SK-N-SH treated with all-trans-retinoic acid at 6 μM for 48 hours (cell line): ENCODE results near the gene ATP8A2.

Source experiments
- ATAC-seq: fragments of 200-7000 bp; cut with Tn5 transposase; 3 replicates; pipeline ENCODE4 v1.9.1; 2020; ENCODE audit warnings: mild to moderate bottlenecking, moderate library complexity
- ARNTL ChIP-seq: fragments of 450-650 bp; formaldehyde crosslinking; IDR thresholded peaks from 2 replicates; pipeline ENCODE4 v1.5.0; 2020; ENCODE audit warnings: low read depth, mild to moderate bottlenecking, moderate library complexity, borderline replicate concordance
- BACH2 ChIP-seq: fragments of 250-450 bp; sonication (Bioruptor Pico); IDR thresholded peaks from 2 replicates; pipeline ENCODE4 v1.9.0; 2021; ENCODE audit warnings: mild to moderate bottlenecking, borderline replicate concordance
- CSDC2 ChIP-seq: fragments of 250-450 bp; sonication (Bioruptor Pico); IDR thresholded peaks from 2 replicates; pipeline ENCODE4 v1.5.0; 2020; ENCODE audit warnings: mild to moderate bottlenecking, moderate library complexity
- ESRRG ChIP-seq: fragments of 250-450 bp; sonication (Bioruptor Pico); IDR thresholded peaks from 2 replicates; pipeline ENCODE4 v1.6.1; 2021; ENCODE audit warnings: mild to moderate bottlenecking
- GLIS3 ChIP-seq: fragments of 250-450 bp; sonication (Bioruptor Pico); IDR thresholded peaks from 2 replicates; pipeline ENCODE4 v1.5.0; 2020; ENCODE audit warnings: mild to moderate bottlenecking, moderate library complexity
- ISL1 ChIP-seq: fragments of 250-450 bp; sonication (Bioruptor Pico); IDR thresholded peaks from 2 replicates; pipeline ENCODE4 v2.1.2; 2022; ENCODE audit warnings: mild to moderate bottlenecking, moderate library complexity
- OSR1 ChIP-seq: fragments of 250-450 bp; sonication (Bioruptor Pico); IDR thresholded peaks from 2 replicates; pipeline ENCODE4 v1.8.0; 2022; ENCODE audit warnings: moderate library complexity, mild to moderate bottlenecking, inconsistent platforms
- RARB ChIP-seq: fragments of 250-450 bp; sonication (Bioruptor Pico); IDR thresholded peaks from 2 replicates; pipeline ENCODE4 v1.8.0; 2021; ENCODE audit warnings: mild to moderate bottlenecking, moderate library complexity
- SNAI2 ChIP-seq: fragments of 250-450 bp; sonication (Bioruptor Pico); IDR thresholded peaks from 2 replicates; pipeline ENCODE4 v1.5.0; 2020; ENCODE audit warnings: mild to moderate bottlenecking, moderate library complexity
- TCF4 ChIP-seq: fragments of 250-450 bp; sonication (Bioruptor Pico); IDR thresholded peaks from 2 replicates; pipeline ENCODE4 v1.8.0; 2021; ENCODE audit warnings: mild to moderate bottlenecking, moderate library complexity, borderline replicate concordance
- TOX ChIP-seq: fragments of 250-450 bp; sonication (Bioruptor Pico); IDR thresholded peaks from 2 replicates; pipeline ENCODE4 v1.8.0; 2021; ENCODE audit warnings: mild to moderate bottlenecking, moderate library complexity, borderline replicate concordance
- ZFP3 ChIP-seq: fragments of 250-450 bp; sonication (Bioruptor Pico); IDR thresholded peaks from 2 replicates; pipeline ENCODE4 v1.5.0; 2020; ENCODE audit warnings: mild to moderate bottlenecking, moderate library complexity
- ZFP30 ChIP-seq: fragments of 450-650 bp; formaldehyde crosslinking; IDR thresholded peaks from 2 replicates; pipeline ENCODE4 v1.5.0; 2022; ENCODE audit warnings: mild to moderate bottlenecking, moderate library complexity
- ZNF565 ChIP-seq: fragments of 450-650 bp; formaldehyde crosslinking; conservative IDR thresholded peaks from 2 replicates; pipeline ENCODE4 v1.5.0; 2020; ENCODE audit warnings: low read depth, mild to moderate bottlenecking, moderate library complexity
- ZNF70 ChIP-seq: fragments of 450-650 bp; formaldehyde crosslinking; IDR thresholded peaks from 2 replicates; pipeline ENCODE4 v1.5.0; 2020; ENCODE audit warnings: mild to moderate bottlenecking, moderate library complexity
- TF ChIP-seq, protein P1 (sequence below): fragments of 250-450 bp; sonication (Bioruptor Pico); IDR thresholded peaks from 2 replicates; pipeline ENCODE4 v1.8.0; 2020; ENCODE audit warnings: mild to moderate bottlenecking, moderate library complexity, borderline replicate concordance
- TF ChIP-seq, protein P2 (sequence below): fragments of 250-450 bp; sonication (Bioruptor Pico); IDR thresholded peaks from 2 replicates; pipeline ENCODE4 v1.5.1; 2020; ENCODE audit warnings: low read depth, mild to moderate bottlenecking, moderate library complexity
- TF ChIP-seq, protein P3 (sequence below): fragments of 250-450 bp; sonication (Bioruptor Pico); IDR thresholded peaks from 2 replicates; pipeline ENCODE4 v1.5.0; 2020; ENCODE audit warnings: mild to moderate bottlenecking, moderate library complexity
- TF ChIP-seq, protein P4 (sequence below): fragments of 250-450 bp; sonication (Bioruptor Pico); IDR thresholded peaks from 2 replicates; pipeline ENCODE4 v1.8.0; 2021; ENCODE audit warnings: low read depth, mild to moderate bottlenecking, moderate library complexity, borderline replicate concordance

The ATP8A2 gene

DNA sequence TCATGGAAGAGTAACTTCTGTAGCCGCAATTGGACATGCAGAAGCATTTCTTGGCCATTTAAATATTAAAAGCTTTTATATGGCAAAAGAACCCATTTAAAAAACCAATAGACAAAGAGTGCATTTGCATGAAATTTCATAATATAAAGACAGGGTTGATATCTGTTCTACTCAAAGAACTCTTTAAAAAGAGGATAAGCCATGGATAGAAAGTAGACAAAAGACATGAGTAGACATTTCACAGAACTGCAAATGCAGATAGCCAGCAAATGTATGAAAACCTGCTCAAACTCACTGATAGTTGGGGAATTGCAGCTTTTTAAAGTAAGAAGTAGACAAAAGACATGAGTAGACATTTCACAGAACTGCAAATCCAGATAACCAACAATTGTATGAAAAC is 462.0 kb downstream of the ATP8A2 start:
- no peak for TF ChIP-seq RARB
- TF ChIP-seq ISL1 (CRISPR knock-in tag), result no peak
- TF ChIP-seq, protein P1, sequence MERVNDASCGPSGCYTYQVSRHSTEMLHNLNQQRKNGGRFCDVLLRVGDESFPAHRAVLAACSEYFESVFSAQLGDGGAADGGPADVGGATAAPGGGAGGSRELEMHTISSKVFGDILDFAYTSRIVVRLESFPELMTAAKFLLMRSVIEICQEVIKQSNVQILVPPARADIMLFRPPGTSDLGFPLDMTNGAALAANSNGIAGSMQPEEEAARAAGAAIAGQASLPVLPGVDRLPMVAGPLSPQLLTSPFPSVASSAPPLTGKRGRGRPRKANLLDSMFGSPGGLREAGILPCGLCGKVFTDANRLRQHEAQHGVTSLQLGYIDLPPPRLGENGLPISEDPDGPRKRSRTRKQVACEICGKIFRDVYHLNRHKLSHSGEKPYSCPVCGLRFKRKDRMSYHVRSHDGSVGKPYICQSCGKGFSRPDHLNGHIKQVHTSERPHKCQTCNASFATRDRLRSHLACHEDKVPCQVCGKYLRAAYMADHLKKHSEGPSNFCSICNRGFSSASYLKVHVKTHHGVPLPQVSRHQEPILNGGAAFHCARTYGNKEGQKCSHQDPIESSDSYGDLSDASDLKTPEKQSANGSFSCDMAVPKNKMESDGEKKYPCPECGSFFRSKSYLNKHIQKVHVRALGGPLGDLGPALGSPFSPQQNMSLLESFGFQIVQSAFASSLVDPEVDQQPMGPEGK (CRISPR knock-in tag), result no peak
- TF ChIP-seq ZFP3 (CRISPR knock-in tag), result no peak
- ATAC-seq, result no peak

- no peak for TF ChIP-seq ZFP3 (CRISPR knock-in tag)
- TF ChIP-seq TOX (CRISPR knock-in tag), result no peak
- TF ChIP-seq, protein P2, sequence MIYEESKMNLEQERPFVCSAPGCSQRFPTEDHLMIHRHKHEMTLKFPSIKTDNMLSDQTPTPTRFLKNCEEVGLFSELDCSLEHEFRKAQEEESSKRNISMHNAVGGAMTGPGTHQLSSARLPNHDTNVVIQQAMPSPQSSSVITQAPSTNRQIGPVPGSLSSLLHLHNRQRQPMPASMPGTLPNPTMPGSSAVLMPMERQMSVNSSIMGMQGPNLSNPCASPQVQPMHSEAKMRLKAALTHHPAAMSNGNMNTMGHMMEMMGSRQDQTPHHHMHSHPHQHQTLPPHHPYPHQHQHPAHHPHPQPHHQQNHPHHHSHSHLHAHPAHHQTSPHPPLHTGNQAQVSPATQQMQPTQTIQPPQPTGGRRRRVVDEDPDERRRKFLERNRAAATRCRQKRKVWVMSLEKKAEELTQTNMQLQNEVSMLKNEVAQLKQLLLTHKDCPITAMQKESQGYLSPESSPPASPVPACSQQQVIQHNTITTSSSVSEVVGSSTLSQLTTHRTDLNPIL, result no peak
- TF ChIP-seq BACH2 (CRISPR knock-in tag), result no peak
- TF ChIP-seq CSDC2 (CRISPR knock-in tag), result no peak
- ATAC-seq, result no peak
These were observed 465.0 kb downstream of the ATP8A2 start for GRCh38 chr13:25836574-25837336.

DNA sequence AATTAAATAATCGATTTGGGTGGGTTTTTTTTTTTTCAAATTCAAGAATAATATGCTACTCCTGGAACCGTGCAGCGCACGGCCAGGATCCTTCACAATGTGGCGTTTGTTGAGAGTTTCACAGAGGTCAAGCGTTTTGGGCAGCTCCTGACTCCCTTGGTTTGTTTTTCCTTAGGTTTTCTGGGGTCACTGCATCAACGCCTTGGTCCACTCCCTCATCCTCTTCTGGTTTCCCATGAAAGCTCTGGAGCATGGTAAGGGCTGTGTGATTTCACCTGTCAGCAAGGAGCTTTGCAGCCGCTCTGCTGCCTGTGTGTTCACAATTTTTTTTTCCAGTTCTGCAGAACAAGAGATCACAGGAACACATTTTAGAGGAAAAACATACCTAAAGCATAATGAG is 467.6 kb downstream of the ATP8A2 start:
- TF ChIP-seq ARNTL (CRISPR knock-in tag) (no peak), TOX (CRISPR knock-in tag) (no peak), ISL1 (CRISPR knock-in tag) (no peak), ZFP30 (CRISPR knock-in tag) (no peak), ESRRG (CRISPR knock-in tag) (no peak), GLIS3 (CRISPR knock-in tag) (no peak), SNAI2 (CRISPR knock-in tag) (no peak), ZFP3 (CRISPR knock-in tag) (no peak), ZNF70 (CRISPR knock-in tag) (no peak)
- no peak for ATAC-seq

- TF ChIP-seq ZFP30 (CRISPR knock-in tag) (no peak), SNAI2 (CRISPR knock-in tag) (no peak), ZNF70 (CRISPR knock-in tag) (no peak), TCF4 (CRISPR knock-in tag) (no peak), ESRRG (CRISPR knock-in tag) (no peak), ISL1 (CRISPR knock-in tag) (no peak), CSDC2 (CRISPR knock-in tag) (no peak), GLIS3 (CRISPR knock-in tag) (no peak)
- TF ChIP-seq, protein P3, sequence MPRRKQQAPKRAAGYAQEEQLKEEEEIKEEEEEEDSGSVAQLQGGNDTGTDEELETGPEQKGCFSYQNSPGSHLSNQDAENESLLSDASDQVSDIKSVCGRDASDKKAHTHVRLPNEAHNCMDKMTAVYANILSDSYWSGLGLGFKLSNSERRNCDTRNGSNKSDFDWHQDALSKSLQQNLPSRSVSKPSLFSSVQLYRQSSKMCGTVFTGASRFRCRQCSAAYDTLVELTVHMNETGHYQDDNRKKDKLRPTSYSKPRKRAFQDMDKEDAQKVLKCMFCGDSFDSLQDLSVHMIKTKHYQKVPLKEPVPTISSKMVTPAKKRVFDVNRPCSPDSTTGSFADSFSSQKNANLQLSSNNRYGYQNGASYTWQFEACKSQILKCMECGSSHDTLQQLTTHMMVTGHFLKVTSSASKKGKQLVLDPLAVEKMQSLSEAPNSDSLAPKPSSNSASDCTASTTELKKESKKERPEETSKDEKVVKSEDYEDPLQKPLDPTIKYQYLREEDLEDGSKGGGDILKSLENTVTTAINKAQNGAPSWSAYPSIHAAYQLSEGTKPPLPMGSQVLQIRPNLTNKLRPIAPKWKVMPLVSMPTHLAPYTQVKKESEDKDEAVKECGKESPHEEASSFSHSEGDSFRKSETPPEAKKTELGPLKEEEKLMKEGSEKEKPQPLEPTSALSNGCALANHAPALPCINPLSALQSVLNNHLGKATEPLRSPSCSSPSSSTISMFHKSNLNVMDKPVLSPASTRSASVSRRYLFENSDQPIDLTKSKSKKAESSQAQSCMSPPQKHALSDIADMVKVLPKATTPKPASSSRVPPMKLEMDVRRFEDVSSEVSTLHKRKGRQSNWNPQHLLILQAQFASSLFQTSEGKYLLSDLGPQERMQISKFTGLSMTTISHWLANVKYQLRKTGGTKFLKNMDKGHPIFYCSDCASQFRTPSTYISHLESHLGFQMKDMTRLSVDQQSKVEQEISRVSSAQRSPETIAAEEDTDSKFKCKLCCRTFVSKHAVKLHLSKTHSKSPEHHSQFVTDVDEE (CRISPR knock-in tag), result no peak
- no peak for ATAC-seq
These were observed 468.5 kb downstream of the ATP8A2 start for GRCh38 chr13:25840261-25840660.

GRCh38 chr13:25840931-25841330 is 469.2 kb downstream of the ATP8A2 start:
- no peak for ATAC-seq
- TF ChIP-seq ZNF70 (CRISPR knock-in tag) (no peak), OSR1 (CRISPR knock-in tag) (no peak), ZNF565 (no peak), BACH2 (CRISPR knock-in tag) (no peak), ZFP3 (CRISPR knock-in tag) (no peak)
- TF ChIP-seq, protein P2, result no peak
- TF ChIP-seq, protein P3 (CRISPR knock-in tag), result no peak
- TF ChIP-seq, protein P4, sequence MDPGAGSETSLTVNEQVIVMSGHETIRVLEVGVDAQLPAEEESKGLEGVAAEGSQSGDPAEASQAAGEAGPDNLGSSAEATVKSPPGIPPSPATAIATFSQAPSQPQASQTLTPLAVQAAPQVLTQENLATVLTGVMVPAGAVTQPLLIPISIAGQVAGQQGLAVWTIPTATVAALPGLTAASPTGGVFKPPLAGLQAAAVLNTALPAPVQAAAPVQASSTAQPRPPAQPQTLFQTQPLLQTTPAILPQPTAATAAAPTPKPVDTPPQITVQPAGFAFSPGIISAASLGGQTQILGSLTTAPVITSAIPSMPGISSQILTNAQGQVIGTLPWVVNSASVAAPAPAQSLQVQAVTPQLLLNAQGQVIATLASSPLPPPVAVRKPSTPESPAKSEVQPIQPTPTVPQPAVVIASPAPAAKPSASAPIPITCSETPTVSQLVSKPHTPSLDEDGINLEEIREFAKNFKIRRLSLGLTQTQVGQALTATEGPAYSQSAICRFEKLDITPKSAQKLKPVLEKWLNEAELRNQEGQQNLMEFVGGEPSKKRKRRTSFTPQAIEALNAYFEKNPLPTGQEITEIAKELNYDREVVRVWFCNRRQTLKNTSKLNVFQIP (CRISPR knock-in tag), result no peak
